K562 (cell line): Measurements from ENCODE around the gene ERGIC1. TPM values are rescaled to one million over a fixed set of nuclear protein-coding genes. Genes with fewer than 3 reads are reported as not detected.

Experiments
- ATF7 ChIP-seq: fragments of 450-650 bp; IDR thresholded peaks from 2 replicates; pipeline ENCODE4 v1.7.1; 2014; ENCODE audit warnings: mild to moderate bottlenecking, moderate library complexity
- BCOR ChIP-seq: fragments of 450-650 bp; IDR thresholded peaks from 2 replicates; pipeline ENCODE4 v1.6.1; 2016
- CXXC5 ChIP-seq: fragments of 250-450 bp; sonication (Bioruptor Pico); IDR thresholded peaks from 2 replicates; pipeline ENCODE4 v1.8.0; 2022; ENCODE audit warnings: inconsistent platforms, mild to moderate bottlenecking, moderate library complexity
- EGR1 ChIP-seq: fragments of 450-650 bp; conservative IDR thresholded peaks from 2 replicates; pipeline ENCODE4 v1.6.1; 2017; ENCODE audit warnings: mild to moderate bottlenecking
- ERF ChIP-seq: fragments of 450-650 bp; formaldehyde crosslinking; IDR thresholded peaks from 2 replicates; pipeline ENCODE4 v1.4.0; 2020; ENCODE audit warnings: mild to moderate bottlenecking, mixed read lengths
- HDAC6 ChIP-seq: IDR thresholded peaks from 2 replicates; pipeline ENCODE4 v1.6.1; 2012; ENCODE audit warnings: low read depth, mild to moderate bottlenecking, control low read depth, inconsistent platforms, low read length, moderate library complexity
- HOXB6 ChIP-seq: fragments of 250-450 bp; sonication (Bioruptor Pico); IDR thresholded peaks from 2 replicates; pipeline ENCODE4 v1.5.1; 2022; ENCODE audit warnings: mild to moderate bottlenecking, borderline replicate concordance
- JUND ChIP-seq, 2 experiments: IDR thresholded peaks; 2 replicates in 1 of 2; 3 replicates in 1 of 2; pipeline ENCODE4 v1.6.1; 2011; ENCODE audit warnings: borderline replicate concordance in 2 of 2, low read depth in 2 of 2, low read length in 2 of 2, improper control_type of control experiment in 1 of 2, missing biosample characterization in 1 of 2, missing genetic modification characterization in 1 of 2, missing genetic modification reagents in 1 of 2
- MAFG ChIP-seq: fragments of 450-650 bp; conservative IDR thresholded peaks from 2 replicates; pipeline ENCODE4 v1.6.1; 2016; ENCODE audit warnings: missing genetic modification characterization, missing compliant biosample characterization
- MBD2 ChIP-seq: sonication (generic); IDR thresholded peaks from 2 replicates; pipeline ENCODE4 v1.6.1; 2016; ENCODE audit warnings: low read depth, borderline replicate concordance
- NCOR1 ChIP-seq: fragments of 450-650 bp; IDR thresholded peaks from 2 replicates; pipeline ENCODE4 v1.6.1; 2016; ENCODE audit warnings: mild to moderate bottlenecking, moderate library complexity
- NEUROD1 ChIP-seq: fragments of 150-350 bp; IDR thresholded peaks from 2 replicates; pipeline ENCODE4 v1.6.1; 2014; ENCODE audit warnings: borderline replicate concordance, low read length, low read depth; ENCODE audit not compliant: partially characterized antibody
- NFIC ChIP-seq: fragments of 450-650 bp; IDR thresholded peaks from 2 replicates; pipeline ENCODE4 v1.6.1; 2017; ENCODE audit warnings: mild to moderate bottlenecking, inconsistent platforms
- OTX1 ChIP-seq: fragments of 450-650 bp; formaldehyde crosslinking; IDR thresholded peaks from 2 replicates; pipeline ENCODE4 v1.4.0; 2022; ENCODE audit warnings: mild to moderate bottlenecking
- POLR2B ChIP-seq: fragments of 450-650 bp; IDR thresholded peaks from 2 replicates; pipeline ENCODE4 v1.6.1; 2018; ENCODE audit warnings: low read depth; ENCODE audit not compliant: partially characterized antibody
- RAD21 ChIP-seq, 2 experiments: fragments of 250-450 bp in 1 of 2; fragments of 450-650 bp in 1 of 2; sonication (Bioruptor Pico) in 1 of 2; formaldehyde crosslinking in 1 of 2; IDR thresholded peaks in 1 of 2; conservative IDR thresholded peaks in 1 of 2; 2 replicates each; pipeline versions ENCODE4 v1.4.0 to v1.8.0; 2020 to 2022; ENCODE audit warnings: mild to moderate bottlenecking in 2 of 2, moderate library complexity in 1 of 2
- SMARCA5 ChIP-seq: fragments of 450-650 bp; IDR thresholded peaks from 2 replicates; pipeline ENCODE4 v1.6.1; 2016
- SREBF2 ChIP-seq: sonication (generic); formaldehyde crosslinking; IDR thresholded peaks from 2 replicates; pipeline ENCODE4 v1.4.0; 2020; ENCODE audit warnings: mild to moderate bottlenecking, missing genetic modification reagents
- TAL1 ChIP-seq: fragments of 450-650 bp; IDR thresholded peaks from 2 replicates; pipeline ENCODE4 v1.6.1; 2016; ENCODE audit warnings: mild to moderate bottlenecking
- WHSC1 ChIP-seq: IDR thresholded peaks from one replicate; pipeline ENCODE4 v1.6.1; 2012; ENCODE audit warnings: low read length, control low read depth, inconsistent platforms
- ZNF57 ChIP-seq: fragments of 450-650 bp; formaldehyde crosslinking; IDR thresholded peaks from 2 replicates; pipeline ENCODE4 v1.4.0; 2020; ENCODE audit warnings: mild to moderate bottlenecking, moderate library complexity
- ZNF707 ChIP-seq: fragments of 250-450 bp; sonication (Bioruptor Pico); conservative IDR thresholded peaks from 2 replicates; pipeline ENCODE4 v1.8.0; 2022; ENCODE audit warnings: inconsistent platforms, mild to moderate bottlenecking, moderate library complexity
- polyA plus RNA-seq, 8 experiments: library from polyadenylated mRNA; depleted of rRNA in 4 of 8; stranded (reverse) in 5 of 8; unstranded in 3 of 8; fragments of >200 nt; fragmentation: Nextera tagmentation in 2 of 8; fragmentation: Illumina TruSeq in 1 of 8; extraction: Ambion mirVana in 2 of 8; extraction: Trizol in 1 of 8; gene quantifications; 2 replicates each; pipeline versions ENCODE4 v1.2.1 to v1.2.3, GENCODE V29; 2011 to 2014; ENCODE audit warnings: inconsistent platforms in 1 of 8, missing spikeins in 1 of 8
- total RNA-seq, 7 experiments: library from RNA; depleted of rRNA in 6 of 7; stranded (reverse); fragments of >200 nt in 6 of 7; fragmentation: Illumina TruSeq in 2 of 7; extraction: Trizol in 2 of 7; gene quantifications; 2 replicates each; pipeline versions ENCODE4 v1.2.1 to v1.2.3, GENCODE V29; 2011 to 2021; ENCODE audit warnings: low replicate concordance in 1 of 7
- TF ChIP-seq, protein P1 (sequence below): fragments of 450-650 bp; IDR thresholded peaks from 2 replicates; pipeline ENCODE4 v1.6.1; 2016; ENCODE audit warnings: antibody characterized with exemption
- TF ChIP-seq, protein P2 (sequence below): fragments of 450-650 bp; IDR thresholded peaks from 2 replicates; pipeline ENCODE4 v1.6.1; 2016; ENCODE audit warnings: borderline replicate concordance

Gene ERGIC1
- total and polyA plus RNA-seq, 9 of the 15 experiments (the other 6 are each of a cell fraction or from before 2014, with no cell fraction given) = 5.5 to 68.4 (median 36.4) TPM

DNA sequence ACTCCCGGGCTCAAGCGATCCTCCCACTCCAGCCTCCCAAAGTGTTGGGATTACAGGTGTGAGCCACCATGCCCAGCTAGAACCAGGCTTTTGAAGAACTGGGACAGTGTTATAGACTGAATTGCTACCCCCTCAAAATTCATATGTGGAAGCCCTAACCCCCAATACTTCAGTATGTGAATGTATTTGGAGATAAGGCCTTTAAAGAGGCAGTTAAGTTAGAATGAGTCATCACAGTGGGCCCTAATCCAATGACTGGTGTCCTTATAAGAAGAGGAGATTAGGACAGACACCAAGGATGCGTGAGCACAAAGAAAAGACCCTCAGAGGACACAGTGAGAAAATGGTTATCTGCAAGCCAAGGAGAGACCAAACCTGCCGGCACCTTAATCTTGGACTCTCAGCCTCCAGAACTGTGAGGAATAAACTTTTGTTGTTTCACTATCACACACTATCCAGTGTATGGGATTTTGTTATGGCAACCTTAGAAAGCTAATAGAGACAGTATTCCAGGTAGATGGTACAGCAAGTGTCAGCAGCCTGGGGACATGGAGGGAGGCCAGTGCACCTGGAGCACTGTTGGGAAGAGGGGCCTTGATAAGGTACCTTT is 31.4 kb upstream of the ERGIC1 start (continued):
- TF ChIP-seq, protein P1, sequence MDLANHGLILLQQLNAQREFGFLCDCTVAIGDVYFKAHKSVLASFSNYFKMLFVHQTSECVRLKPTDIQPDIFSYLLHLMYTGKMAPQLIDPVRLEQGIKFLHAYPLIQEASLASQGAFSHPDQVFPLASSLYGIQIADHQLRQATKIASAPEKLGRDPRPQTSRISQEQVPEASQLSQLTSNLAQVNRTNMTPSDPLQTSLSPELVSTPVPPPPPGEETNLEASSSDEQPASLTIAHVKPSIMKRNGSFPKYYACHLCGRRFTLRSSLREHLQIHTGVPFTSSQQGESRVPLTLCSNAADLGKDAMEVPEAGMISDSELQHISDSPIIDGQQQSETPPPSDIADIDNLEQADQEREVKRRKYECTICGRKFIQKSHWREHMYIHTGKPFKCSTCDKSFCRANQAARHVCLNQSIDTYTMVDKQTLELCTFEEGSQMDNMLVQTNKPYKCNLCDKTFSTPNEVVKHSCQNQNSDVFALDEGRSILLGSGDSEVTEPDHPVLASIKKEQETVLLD = peak; percentile 57; the same call in 1 of the 2 replicates
- TF ChIP-seq ZNF57 (CRISPR knock-in tag) = no peak
- 0 out of 2 replicates have a peak, but pooled peaks have one; percentile 9 for TF ChIP-seq SMARCA5
- TF ChIP-seq SREBF2 (CRISPR knock-in tag) = no peak
- peak; percentile 31; the same call in 1 of the 2 replicates for TF ChIP-seq CXXC5
- TF ChIP-seq NEUROD1 = peak; percentile 13
- TF ChIP-seq HDAC6 = no peak
- peak; percentile 99 for TF ChIP-seq JUND (IDR thresholded peaks at IDR 0.05; ENCODE audit: borderline replicate concordance, low read depth, low read length)
- peak; percentile 99 for TF ChIP-seq JUND (tag; IDR thresholded peaks at IDR 0.05; ENCODE audit: borderline replicate concordance, low read depth, low read length)
- peak; percentile 89 for TF ChIP-seq NCOR1
- TF ChIP-seq WHSC1 = no peak
- TF ChIP-seq MAFG (tag) = peak; percentile 61
- peak; percentile 43 for TF ChIP-seq POLR2B
- no peak for TF ChIP-seq ZNF707 (CRISPR knock-in tag)
- TF ChIP-seq OTX1 = no peak
- no peak for TF ChIP-seq HOXB6 (CRISPR knock-in tag)
- TF ChIP-seq RAD21 (CRISPR knock-in tag; conservative IDR thresholded peaks at IDR 0.05 in 1 of 2, IDR thresholded peaks at IDR 0.05 in 1 of 2) = peak in 1 of 2 experiments; percentile 11; a peak in 1 of 4 replicates
- TF ChIP-seq BCOR = 0 out of 2 replicates have a peak, but pooled peaks have one; percentile 15
- peak; percentile 76 for TF ChIP-seq MBD2
- peak; percentile 50; the same call in 1 of the 2 replicates for TF ChIP-seq EGR1
- peak; percentile 69; the same call in 1 of the 2 replicates for TF ChIP-seq ATF7
- TF ChIP-seq, protein P2, sequence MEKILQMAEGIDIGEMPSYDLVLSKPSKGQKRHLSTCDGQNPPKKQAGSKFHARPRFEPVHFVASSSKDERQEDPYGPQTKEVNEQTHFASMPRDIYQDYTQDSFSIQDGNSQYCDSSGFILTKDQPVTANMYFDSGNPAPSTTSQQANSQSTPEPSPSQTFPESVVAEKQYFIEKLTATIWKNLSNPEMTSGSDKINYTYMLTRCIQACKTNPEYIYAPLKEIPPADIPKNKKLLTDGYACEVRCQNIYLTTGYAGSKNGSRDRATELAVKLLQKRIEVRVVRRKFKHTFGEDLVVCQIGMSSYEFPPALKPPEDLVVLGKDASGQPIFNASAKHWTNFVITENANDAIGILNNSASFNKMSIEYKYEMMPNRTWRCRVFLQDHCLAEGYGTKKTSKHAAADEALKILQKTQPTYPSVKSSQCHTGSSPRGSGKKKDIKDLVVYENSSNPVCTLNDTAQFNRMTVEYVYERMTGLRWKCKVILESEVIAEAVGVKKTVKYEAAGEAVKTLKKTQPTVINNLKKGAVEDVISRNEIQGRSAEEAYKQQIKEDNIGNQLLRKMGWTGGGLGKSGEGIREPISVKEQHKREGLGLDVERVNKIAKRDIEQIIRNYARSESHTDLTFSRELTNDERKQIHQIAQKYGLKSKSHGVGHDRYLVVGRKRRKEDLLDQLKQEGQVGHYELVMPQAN = 0 out of 2 replicates have a peak, but pooled peaks have one; percentile 45
- TF ChIP-seq ERF (CRISPR knock-in tag) = no peak
- TF ChIP-seq NFIC = peak; percentile 91
- TF ChIP-seq TAL1 = peak; percentile 81; the same call in 1 of the 2 replicates
